Measurements from ENCODE around the gene GABRQ.

The GABRQ gene

GRCh38 chrX:152641996-152642395, 4.3 kb downstream of the GABRQ start:
- no peak for DNase-seq (ENCODE audit: low read depth)
- TF ChIP-seq CTCF (IDR thresholded peaks at IDR 0.05; ENCODE audit: control insufficient read depth, extremely low read depth, insufficient read depth), result peak; percentile 30
- H3K4me3 ChIP-seq (ENCODE audit: low read depth, low read length), result no peak overlapping the region

GRCh38 chrX:152642931-152643564, 5.4 kb downstream of the GABRQ start:
- TF ChIP-seq CTCF (IDR thresholded peaks at IDR 0.05; ENCODE audit: control insufficient read depth, extremely low read depth, insufficient read depth), result no peak
- no peak overlapping the region for H3K4me3 ChIP-seq (ENCODE audit: low read depth, low read length)
- DNase-seq (ENCODE audit: low read depth), result no peak

- H3K4me3 ChIP-seq (ENCODE audit: low read depth, low read length), result no peak overlapping the region
- DNase-seq (ENCODE audit: low read depth), result no peak
- no peak for TF ChIP-seq CTCF (IDR thresholded peaks at IDR 0.05; ENCODE audit: control insufficient read depth, extremely low read depth, insufficient read depth)
Observed at GRCh38 chrX:152646961-152647360, 9.3 kb downstream of the GABRQ start.

GRCh38 chrX:152647978-152648377, 10.3 kb downstream of the GABRQ start:
- no peak for TF ChIP-seq CTCF (IDR thresholded peaks at IDR 0.05; ENCODE audit: control insufficient read depth, extremely low read depth, insufficient read depth)
- no peak overlapping the region for H3K4me3 ChIP-seq (ENCODE audit: low read depth, low read length)
- DNase-seq (ENCODE audit: low read depth), result no peak

GRCh38 chrX:152652060-152652459, 14.4 kb downstream of the GABRQ start:
- TF ChIP-seq CTCF (IDR thresholded peaks at IDR 0.05; ENCODE audit: control insufficient read depth, extremely low read depth, insufficient read depth), result no peak
- no peak for DNase-seq (ENCODE audit: low read depth)
- H3K4me3 ChIP-seq (ENCODE audit: low read depth, low read length), result no peak overlapping the region

GRCh38 chrX:152652467-152652866, 14.8 kb downstream of the GABRQ start:
- H3K4me3 ChIP-seq (ENCODE audit: low read depth, low read length), result no peak overlapping the region
- TF ChIP-seq CTCF (IDR thresholded peaks at IDR 0.05; ENCODE audit: control insufficient read depth, extremely low read depth, insufficient read depth), result no peak
- no peak for DNase-seq (ENCODE audit: low read depth)

GRCh38 chrX:152656087-152656486, 18.4 kb downstream of the GABRQ start:
- H3K4me3 ChIP-seq (ENCODE audit: low read depth, low read length), result no peak overlapping the region
- no peak for DNase-seq (ENCODE audit: low read depth)
- TF ChIP-seq CTCF (IDR thresholded peaks at IDR 0.05; ENCODE audit: control insufficient read depth, extremely low read depth, insufficient read depth), result no peak
